Neuronal stem cell (in vitro differentiated cells): ENCODE measurements around the gene BMF. TPM values are rescaled to one million over a fixed set of nuclear protein-coding genes. Genes with fewer than 3 reads are reported as not detected.

Source experiments
- DNase-seq: peaks from one replicate; pipeline ENCODE4 v3.0.0-alpha.2; 2013; ENCODE audit warnings: low spot score
- H2AFZ ChIP-seq: one replicate; pipeline ENCODE4 v1.6.1; 2013; ENCODE audit warnings: mild to moderate bottlenecking, low read length, inconsistent platforms
- H2AK5ac ChIP-seq: 2 replicates; pipeline ENCODE4 v1.6.1; 2013; ENCODE audit warnings: low read depth, mild to moderate bottlenecking, inconsistent platforms, low read length, moderate library complexity, mixed read lengths
- H2BK120ac ChIP-seq: 2 replicates; pipeline ENCODE4 v1.6.1; 2013; ENCODE audit warnings: low read depth, mild to moderate bottlenecking, inconsistent platforms, low read length, moderate library complexity, mixed read lengths
- H2BK12ac ChIP-seq: one replicate; pipeline ENCODE4 v1.6.1; 2013; ENCODE audit warnings: low read length, inconsistent platforms
- H2BK15ac ChIP-seq: 2 replicates; pipeline ENCODE4 v1.6.1; 2013; ENCODE audit warnings: mild to moderate bottlenecking, low read length, inconsistent platforms, mixed read lengths
- H2BK5ac ChIP-seq: one replicate; pipeline ENCODE4 v1.6.1; 2013; ENCODE audit warnings: inconsistent platforms, mild to moderate bottlenecking, low read length, moderate library complexity
- H3K14ac ChIP-seq: one replicate; pipeline ENCODE4 v1.6.1; 2013; ENCODE audit warnings: low read length, inconsistent platforms
- H3K18ac ChIP-seq: 2 replicates; pipeline ENCODE4 v1.6.1; 2013; ENCODE audit warnings: low read length, inconsistent platforms
- H3K23ac ChIP-seq: 2 replicates; pipeline ENCODE4 v1.6.1; 2013; ENCODE audit warnings: low read depth, mild to moderate bottlenecking, mixed read lengths, low read length, inconsistent platforms; ENCODE audit not compliant: poor library complexity
- H3K27ac ChIP-seq: replicated peaks from 3 replicates; pipeline ENCODE4 v1.5.1; 2013; ENCODE audit warnings: low read length, inconsistent platforms
- H3K27me3 ChIP-seq, 3 experiments: 2 replicates each; pipeline ENCODE4 v1.6.1; 2013; ENCODE audit warnings: low read length in 3 of 3, mild to moderate bottlenecking in 2 of 3, inconsistent platforms in 1 of 3, low read depth in 1 of 3, mixed read lengths in 1 of 3, moderate library complexity in 1 of 3; ENCODE audit not compliant: control insufficient read depth in 3 of 3, insufficient read depth in 3 of 3
- H3K36me3 ChIP-seq, 2 donors: replicated peaks in 1 of 2; 2 replicates each; pipeline ENCODE4 v1.6.1; 2013; ENCODE audit warnings: low read length in 2 of 2; ENCODE audit not compliant: control insufficient read depth in 2 of 2, insufficient read depth in 2 of 2
- H3K4ac ChIP-seq: 2 replicates; pipeline ENCODE4 v1.6.1; 2013; ENCODE audit warnings: inconsistent platforms, mild to moderate bottlenecking, low read length, moderate library complexity
- H3K4me1 ChIP-seq, 2 donors: 1 replicate in 1 of 2; 2 replicates in 1 of 2; pipeline ENCODE4 v1.6.1; 2013; ENCODE audit warnings: low read length in 2 of 2, low read depth in 1 of 2; ENCODE audit not compliant: control insufficient read depth in 2 of 2, insufficient read depth in 1 of 2
- H3K4me2 ChIP-seq: one replicate; pipeline ENCODE4 v1.6.1; 2013; ENCODE audit warnings: mild to moderate bottlenecking, low read length, inconsistent platforms; ENCODE audit not compliant: insufficient read depth, poor library complexity, severe bottlenecking
- H3K4me3 ChIP-seq, 2 donors: 2 replicates each; pipeline ENCODE4 v1.5.1; 2013; ENCODE audit warnings: low read length in 2 of 2, mild to moderate bottlenecking in 2 of 2, inconsistent platforms in 1 of 2, moderate library complexity in 1 of 2
- H3K79me1 ChIP-seq: one replicate; pipeline ENCODE4 v1.6.1; 2013; ENCODE audit warnings: low read depth, mild to moderate bottlenecking, inconsistent platforms, low read length, moderate library complexity
- H3K9ac ChIP-seq: one replicate; pipeline ENCODE4 v1.6.1; 2013; ENCODE audit warnings: mild to moderate bottlenecking, low read depth, low read length, inconsistent platforms; ENCODE audit not compliant: poor library complexity
- H3K9me3 ChIP-seq, 2 donors: replicated peaks in 1 of 2; 2 replicates each; pipeline versions ENCODE3 to v1.6.1; 2013; ENCODE audit warnings: low read length in 2 of 2, mild to moderate bottlenecking in 2 of 2, inconsistent platforms in 1 of 2, low read depth in 1 of 2, mixed read lengths in 1 of 2, moderate library complexity in 1 of 2; ENCODE audit not compliant: control insufficient read depth in 2 of 2, insufficient read depth in 1 of 2
- H4K8ac ChIP-seq: one replicate; pipeline ENCODE4 v1.6.1; 2013; ENCODE audit warnings: low read depth, mild to moderate bottlenecking, inconsistent platforms, low read length, moderate library complexity
- H4K91ac ChIP-seq: one replicate; pipeline ENCODE4 v1.6.1; 2013; ENCODE audit warnings: low read length, low read depth, mild to moderate bottlenecking, inconsistent platforms; ENCODE audit not compliant: poor library complexity
- WGBS, 2 donors: extraction: QIAGEN DNeasy Blood & Tissue Kit; methylation state at CpG; one replicate each; pipeline ENCODE4 v1.1.7; 2013; ENCODE audit warnings: missing lambda C conversion rate in 2 of 2, mixed read lengths in 1 of 2; ENCODE audit not compliant: insufficient read length in 2 of 2, insufficient replicate concordance in 1 of 2; ENCODE audit errors: extremely low coverage in 2 of 2; 5-methylcytosine and 5-hydroxymethylcytosine counted together
- polyA plus RNA-seq, 2 experiments: library from polyadenylated mRNA; stranded (reverse); fragments of 200-250 nt; gene quantifications; one replicate each; pipeline ENCODE4 v1.2.3, GENCODE V29; 2013

BMF gene, protein sequence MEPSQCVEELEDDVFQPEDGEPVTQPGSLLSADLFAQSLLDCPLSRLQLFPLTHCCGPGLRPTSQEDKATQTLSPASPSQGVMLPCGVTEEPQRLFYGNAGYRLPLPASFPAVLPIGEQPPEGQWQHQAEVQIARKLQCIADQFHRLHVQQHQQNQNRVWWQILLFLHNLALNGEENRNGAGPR
- 6.6 TPM for polyA plus RNA-seq (2013, experiment 1 of 2)
- 6.6 TPM for polyA plus RNA-seq (2013, experiment 2 of 2)

DNA sequence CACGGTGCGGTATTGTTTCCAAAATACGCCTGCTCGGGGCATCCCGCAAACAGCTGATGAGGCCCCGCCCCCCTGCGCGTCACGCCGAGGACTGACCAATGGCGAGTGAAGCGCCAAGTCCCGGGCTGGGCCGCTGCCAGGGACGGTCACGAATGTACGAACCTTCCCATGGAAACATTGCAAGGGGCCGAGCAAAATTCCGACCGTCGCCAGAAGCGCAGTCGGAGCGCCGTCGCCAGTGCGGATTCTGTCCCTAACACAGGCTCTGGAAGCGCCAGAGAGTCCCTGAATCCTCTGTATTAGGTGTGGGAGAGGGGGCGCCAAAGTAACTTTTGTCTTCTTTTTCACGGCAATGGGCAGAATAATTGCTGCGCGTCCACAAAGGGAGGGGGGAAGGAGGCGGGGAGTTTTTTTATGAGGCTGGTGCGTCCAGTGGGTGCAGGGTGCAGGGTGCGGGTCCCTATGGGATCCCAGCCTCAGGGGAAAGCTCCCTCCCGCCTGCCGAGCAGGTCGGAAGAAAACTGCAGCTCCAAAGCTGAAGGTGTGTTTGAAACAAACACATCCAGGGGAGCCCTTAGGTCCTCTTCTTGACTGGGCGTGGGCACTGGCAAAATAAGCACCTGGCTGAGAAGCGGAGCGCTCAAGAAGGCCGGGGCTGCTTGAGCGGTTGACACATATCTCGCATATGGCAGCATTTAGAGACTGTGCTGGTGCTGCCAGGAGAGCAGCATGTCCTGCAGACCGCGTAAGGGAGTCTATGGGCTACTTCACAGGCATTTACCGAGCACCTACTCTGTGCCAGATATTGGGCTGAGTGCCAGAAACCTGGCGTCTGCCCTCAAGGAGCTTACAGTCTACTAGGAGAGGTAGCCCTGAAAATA lies at the start of gene BMF:
TSS of gene BMF (minus strand) at position 25 of the 881 bp plus-strand sequence. CDS start 2,793 bp downstream, outside the sequence.
- peak; percentile 98 for DNase-seq
- H2AFZ ChIP-seq: peak within 1 kb of the TSS; percentile 89
- H3K4me3 ChIP-seq: peak within 1 kb of the TSS; percentile 76 to 87
- peak within 1 kb of the TSS; percentile 87 for H2BK5ac ChIP-seq
- peak within 1 kb of the TSS; percentile 54 for H3K27ac ChIP-seq
- H3K14ac ChIP-seq: peak within 1 kb of the TSS; percentile 22
- no CpG with 5 or more reads among the region's 48 CpGs for WGBS, 2 donors
- peak within 1 kb of the TSS; percentile 25 for H2BK12ac ChIP-seq
- peak within 1 kb of the TSS; percentile 78 for H3K9ac ChIP-seq
- no peak within 1 kb of the TSS for H3K4ac ChIP-seq
- peak within 1 kb of the TSS; percentile 65 for H2BK120ac ChIP-seq
- H3K79me1 ChIP-seq: no peaks in the 10 kb centered on the region
- no peak within 1 kb of the TSS for H4K8ac ChIP-seq
- peak within 1 kb of the TSS; percentile 92 for H3K4me2 ChIP-seq
- H4K91ac ChIP-seq: no peak within 1 kb of the TSS
- peak within 1 kb of the TSS; percentile 25 for H3K23ac ChIP-seq
- peak within 1 kb of the TSS; percentile 69 for H2BK15ac ChIP-seq
- peak within 1 kb of the TSS; percentile 63 for H3K18ac ChIP-seq
- H3K4me1 ChIP-seq: peaks cover 53 to 58% of the 10 kb centered on the region in 2 donors
- H3K9me3 ChIP-seq: no peaks in the 10 kb centered on the region
- H3K36me3 ChIP-seq: peaks cover 0 to 4% of the 10 kb centered on the region in 2 donors
- H2AK5ac ChIP-seq: peak within 1 kb of the TSS; percentile 71
- peaks cover 0 to 2% (median 0%) of the 10 kb centered on the region in 3 experiments for H3K27me3 ChIP-seq

GRCh38 chr15:40157778-40158447 lies 49.2 kb upstream of the BMF start:
- H3K4me1 ChIP-seq: peaks cover 11 to 12% of the 10 kb centered on the region in 2 donors

DNA sequence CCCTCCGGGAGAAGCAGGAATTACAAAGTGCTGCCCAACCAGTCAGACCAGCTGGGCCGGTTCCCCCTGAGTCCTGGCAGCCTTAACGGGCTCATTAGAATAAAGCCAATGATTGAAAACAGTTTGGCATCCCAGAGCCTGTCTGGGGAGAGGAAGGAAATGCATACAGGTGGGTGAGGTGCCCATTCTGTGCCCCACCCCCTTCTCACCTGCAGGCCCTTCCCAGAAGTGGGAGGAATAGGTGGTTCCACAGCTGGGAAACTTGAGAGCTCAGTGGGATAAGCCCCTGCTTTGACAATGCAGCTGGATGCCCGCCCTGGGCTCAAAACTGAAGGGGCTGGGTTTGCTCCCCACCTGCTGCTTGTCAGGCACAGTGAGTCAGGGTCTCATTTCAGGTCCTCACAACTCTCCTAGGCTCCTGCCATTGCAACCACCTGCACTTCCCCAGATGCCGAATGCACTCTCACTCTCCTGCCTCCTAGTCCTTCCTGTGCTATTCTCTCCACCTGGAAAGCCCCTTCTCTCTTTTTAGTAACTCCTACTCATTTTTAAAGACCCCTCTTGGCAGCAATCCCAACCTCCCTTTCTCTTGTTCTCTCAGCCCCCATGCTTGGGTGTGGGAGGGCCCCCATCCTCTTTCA lies 46.7 kb upstream of the BMF start:
- Histone ChIP-seq H3K4ac (no peak overlapping the region), H2AK5ac (no peak overlapping the region), H3K9me3 (no peaks in the 10 kb centered on the region), H3K9ac (no peak overlapping the region), H3K4me3 (no peak overlapping the region), H3K27ac (no peak overlapping the region), H3K4me1 (peaks cover 5 to 9% of the 10 kb centered on the region in 2 donors), H2BK5ac (no peak overlapping the region), H2BK15ac (no peak overlapping the region), H3K18ac (no peak overlapping the region), H3K36me3 (no peaks in the 10 kb centered on the region), H3K27me3 (peaks cover 0 to 20% (median 0%) of the 10 kb centered on the region in 3 experiments), H3K4me2 (no peak overlapping the region), H2BK120ac (no peak overlapping the region), H4K8ac (no peak overlapping the region), H3K14ac (no peak overlapping the region), H2AFZ (no peak overlapping the region), H3K23ac (no peak overlapping the region), H4K91ac (no peak overlapping the region), H3K79me1 (no peaks in the 10 kb centered on the region), H2BK12ac (no peak overlapping the region)
- WGBS, 2 donors: no CpG with 5 or more reads among the region's 5 CpGs
- DNase-seq: no peak

More at GRCh38 chr15:40157778-40158447, 49.2 kb upstream of the BMF start:
- Histone ChIP-seq H3K14ac (no peak overlapping the region), H3K4me3 (no peak overlapping the region), H3K36me3 (peaks cover 0 to 4% of the 10 kb centered on the region in 2 donors), H2BK15ac (no peak overlapping the region), H3K79me1 (peaks cover 5% of the 10 kb centered on the region), H3K27ac (no peak overlapping the region), H3K9me3 (no peaks in the 10 kb centered on the region), H3K27me3 (peaks cover 0 to 10% (median 0%) of the 10 kb centered on the region in 3 experiments), H3K18ac (no peak overlapping the region), H4K8ac (no peak overlapping the region), H2BK120ac (no peak overlapping the region), H3K23ac (no peak overlapping the region), H2AK5ac (no peak overlapping the region), H4K91ac (no peak overlapping the region), H3K4ac (no peak overlapping the region), H3K4me2 (no peak overlapping the region), H2BK12ac (no peak overlapping the region), H2AFZ (peak overlapping the region; percentile 81), H3K9ac (no peak overlapping the region), H2BK5ac (no peak overlapping the region)
- DNase-seq: no peak
- no CpG with 5 or more reads among the region's 7 CpGs for WGBS, 2 donors
